HepG2 (cell line): ENCODE results near the gene GP1BA. TPM values are rescaled to one million over a fixed set of nuclear protein-coding genes. Genes with fewer than 3 reads are reported as not detected.

Source experiments
- BHLHE40 ChIP-seq: IDR thresholded peaks from 2 replicates; pipeline ENCODE4 v1.6.1; 2011; ENCODE audit warnings: low read length, improper control_type of control experiment
- HIVEP1 ChIP-seq: sonication (generic); formaldehyde crosslinking; IDR thresholded peaks from 2 replicates; pipeline ENCODE4 v1.4.0; 2020; ENCODE audit warnings: mild to moderate bottlenecking, missing genetic modification reagents
- TCF7 ChIP-seq: sonication (generic); IDR thresholded peaks from 2 replicates; pipeline ENCODE4 v1.6.1; 2016; ENCODE audit warnings: antibody characterized with exemption, low read depth
- TGIF2 ChIP-seq: IDR thresholded peaks from 2 replicates; pipeline ENCODE4 v1.6.1; 2016; ENCODE audit warnings: control low read depth, missing compliant biosample characterization
- ZFP62 ChIP-seq: sonication (generic); formaldehyde crosslinking; IDR thresholded peaks from 2 replicates; pipeline ENCODE4 v1.4.0; 2020; ENCODE audit warnings: missing genetic modification reagents
- ZNF362 ChIP-seq: sonication (generic); formaldehyde crosslinking; IDR thresholded peaks from 2 replicates; pipeline ENCODE4 v1.4.0; 2020; ENCODE audit warnings: missing genetic modification reagents, mild to moderate bottlenecking, borderline replicate concordance
- ZNF577 ChIP-seq: sonication (generic); formaldehyde crosslinking; IDR thresholded peaks from 2 replicates; pipeline ENCODE4 v1.4.0; 2020; ENCODE audit warnings: mild to moderate bottlenecking, low read depth, missing genetic modification reagents, borderline replicate concordance
- polyA plus RNA-seq, 8 experiments: library from polyadenylated mRNA; depleted of rRNA in 3 of 8; stranded (reverse) in 7 of 8; unstranded in 1 of 8; fragments of >200 nt; fragmentation: Illumina TruSeq in 4 of 8; extraction: Trizol in 4 of 8; gene quantifications; 2 replicates each; pipeline versions ENCODE4 v1.2.1 to v1.2.3, GENCODE V29; 2011 to 2016; ENCODE audit warnings: low read depth in 4 of 8, missing spikeins in 1 of 8, mixed read lengths in 1 of 8; ENCODE audit not compliant: insufficient read depth in 1 of 8
- total RNA-seq, 5 experiments: library from RNA; depleted of rRNA; stranded (reverse); fragments of >200 nt; fragmentation: Illumina TruSeq; extraction: Trizol; gene quantifications; 2 replicates each; pipeline ENCODE4 v1.2.3, GENCODE V29; 2016; ENCODE audit warnings: low read depth in 1 of 5
- TF ChIP-seq, protein P1 (sequence below): sonication (generic); formaldehyde crosslinking; IDR thresholded peaks from 2 replicates; pipeline ENCODE4 v1.4.0; 2020; ENCODE audit warnings: missing genetic modification reagents
- TF ChIP-seq, protein P2 (sequence below): sonication (generic); formaldehyde crosslinking; IDR thresholded peaks from 2 replicates; pipeline ENCODE4 v1.4.0; 2020; ENCODE audit warnings: missing genetic modification reagents
- TF ChIP-seq, protein P3 (sequence below): IDR thresholded peaks from 2 replicates; pipeline ENCODE4 v1.6.1; 2018; ENCODE audit warnings: missing genetic modification reagents
- TF ChIP-seq, protein P4 (sequence below): sonication (generic); formaldehyde crosslinking; IDR thresholded peaks from 2 replicates; pipeline ENCODE4 v1.8.0; 2023; ENCODE audit warnings: mild to moderate bottlenecking, missing genetic modification reagents

GP1BA gene
- total and polyA plus RNA-seq, 2 of the 13 experiments (the other 11 are each of a cell fraction or from before 2014, with no cell fraction given), result not detected

DNA sequence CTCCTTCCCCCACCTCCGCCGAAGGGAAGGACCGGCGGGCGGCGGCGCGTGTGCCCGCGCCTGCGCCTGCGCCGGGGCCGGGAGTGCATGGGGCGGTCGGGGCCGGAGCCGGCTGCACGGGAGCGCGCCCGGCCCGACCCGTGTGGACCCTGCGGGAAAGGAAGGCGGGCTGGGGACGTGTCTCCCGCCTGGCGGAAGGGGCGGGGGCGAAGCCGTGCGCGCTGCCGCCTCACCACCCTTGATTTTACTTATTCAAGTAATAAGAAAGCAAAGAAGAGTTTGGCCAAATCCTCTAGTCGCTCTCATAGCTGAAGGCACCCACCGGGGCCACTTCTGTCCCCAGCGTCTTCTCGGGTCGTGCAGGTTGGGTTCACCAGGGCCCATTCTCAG lies 16.8 kb downstream of the GP1BA start (continued):
- 0 out of 2 replicates have a peak, but pooled peaks have one; percentile 9 for TF ChIP-seq TCF7
- TF ChIP-seq, protein P1, sequence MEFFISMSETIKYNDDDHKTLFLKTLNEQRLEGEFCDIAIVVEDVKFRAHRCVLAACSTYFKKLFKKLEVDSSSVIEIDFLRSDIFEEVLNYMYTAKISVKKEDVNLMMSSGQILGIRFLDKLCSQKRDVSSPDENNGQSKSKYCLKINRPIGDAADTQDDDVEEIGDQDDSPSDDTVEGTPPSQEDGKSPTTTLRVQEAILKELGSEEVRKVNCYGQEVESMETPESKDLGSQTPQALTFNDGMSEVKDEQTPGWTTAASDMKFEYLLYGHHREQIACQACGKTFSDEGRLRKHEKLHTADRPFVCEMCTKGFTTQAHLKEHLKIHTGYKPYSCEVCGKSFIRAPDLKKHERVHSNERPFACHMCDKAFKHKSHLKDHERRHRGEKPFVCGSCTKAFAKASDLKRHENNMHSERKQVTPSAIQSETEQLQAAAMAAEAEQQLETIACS (CRISPR knock-in tag), result peak; percentile 93
- 0 out of 2 replicates have a peak, but pooled peaks have one; percentile 16 for TF ChIP-seq BHLHE40
- TF ChIP-seq, protein P2, sequence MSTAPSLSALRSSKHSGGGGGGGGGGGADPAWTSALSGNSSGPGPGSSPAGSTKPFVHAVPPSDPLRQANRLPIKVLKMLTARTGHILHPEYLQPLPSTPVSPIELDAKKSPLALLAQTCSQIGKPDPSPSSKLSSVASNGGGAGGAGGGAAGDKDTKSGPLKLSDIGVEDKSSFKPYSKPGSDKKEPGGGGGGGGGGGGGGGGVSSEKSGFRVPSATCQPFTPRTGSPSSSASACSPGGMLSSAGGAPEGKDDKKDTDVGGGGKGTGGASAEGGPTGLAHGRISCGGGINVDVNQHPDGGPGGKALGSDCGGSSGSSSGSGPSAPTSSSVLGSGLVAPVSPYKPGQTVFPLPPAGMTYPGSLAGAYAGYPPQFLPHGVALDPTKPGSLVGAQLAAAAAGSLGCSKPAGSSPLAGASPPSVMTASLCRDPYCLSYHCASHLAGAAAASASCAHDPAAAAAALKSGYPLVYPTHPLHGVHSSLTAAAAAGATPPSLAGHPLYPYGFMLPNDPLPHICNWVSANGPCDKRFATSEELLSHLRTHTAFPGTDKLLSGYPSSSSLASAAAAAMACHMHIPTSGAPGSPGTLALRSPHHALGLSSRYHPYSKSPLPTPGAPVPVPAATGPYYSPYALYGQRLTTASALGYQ (CRISPR knock-in tag), result peak; percentile 8; the same call in 1 of the 2 replicates
- TF ChIP-seq, protein P3, sequence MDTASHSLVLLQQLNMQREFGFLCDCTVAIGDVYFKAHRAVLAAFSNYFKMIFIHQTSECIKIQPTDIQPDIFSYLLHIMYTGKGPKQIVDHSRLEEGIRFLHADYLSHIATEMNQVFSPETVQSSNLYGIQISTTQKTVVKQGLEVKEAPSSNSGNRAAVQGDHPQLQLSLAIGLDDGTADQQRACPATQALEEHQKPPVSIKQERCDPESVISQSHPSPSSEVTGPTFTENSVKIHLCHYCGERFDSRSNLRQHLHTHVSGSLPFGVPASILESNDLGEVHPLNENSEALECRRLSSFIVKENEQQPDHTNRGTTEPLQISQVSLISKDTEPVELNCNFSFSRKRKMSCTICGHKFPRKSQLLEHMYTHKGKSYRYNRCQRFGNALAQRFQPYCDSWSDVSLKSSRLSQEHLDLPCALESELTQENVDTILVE, result peak; percentile 8; the same call in 1 of the 2 replicates
- no peak for TF ChIP-seq HIVEP1
- TF ChIP-seq, protein P4, sequence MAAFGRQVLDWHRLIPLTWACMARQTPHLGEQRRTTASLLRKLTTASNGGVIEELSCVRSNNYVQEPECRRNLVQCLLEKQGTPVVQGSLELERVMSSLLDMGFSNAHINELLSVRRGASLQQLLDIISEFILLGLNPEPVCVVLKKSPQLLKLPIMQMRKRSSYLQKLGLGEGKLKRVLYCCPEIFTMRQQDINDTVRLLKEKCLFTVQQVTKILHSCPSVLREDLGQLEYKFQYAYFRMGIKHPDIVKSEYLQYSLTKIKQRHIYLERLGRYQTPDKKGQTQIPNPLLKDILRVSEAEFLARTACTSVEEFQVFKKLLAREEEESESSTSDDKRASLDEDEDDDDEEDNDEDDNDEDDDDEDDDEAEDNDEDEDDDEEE, result peak; percentile 5; the same call in 1 of the 2 replicates
- no peak for TF ChIP-seq ZNF362 (CRISPR knock-in tag)
- no peak for TF ChIP-seq ZNF577 (CRISPR knock-in tag)
- TF ChIP-seq ZFP62 (CRISPR knock-in tag), result no peak
- peak; percentile 33; the same call in 1 of the 2 replicates for TF ChIP-seq TGIF2 (CRISPR knock-in tag)
- TF ChIP-seq, all 625 proteins: peak for 21
